NCI-H524 treated with DMSO at 0.1 percent for 48 hours (cell line): ENCODE measurements around the gene APLP2.
"Not testable (repeated sequence)": the region's sequence is repeated elsewhere in the genome, so short reads cannot be mapped to it uniquely, and the experiment has no call there.

ENCODE experiments used
- DNase-seq: peaks from one replicate; lab custom pipeline; 2025; lab: John Stamatoyannopoulos, UW

APLP2 gene

GRCh38 chr11:130174642-130175041 lies 104.9 kb downstream of the APLP2 start:
- no peak for DNase-seq

- no peak for DNase-seq
Observed at GRCh38 chr11:130175898-130176297, 106.2 kb downstream of the APLP2 start.

GRCh38 chr11:130177782-130178181 lies 108.1 kb downstream of the APLP2 start:
- DNase-seq, result no peak

- no peak for DNase-seq
Observed at GRCh38 chr11:130178441-130179339, 109.0 kb downstream of the APLP2 start.

- DNase-seq, result no peak
Observed at GRCh38 chr11:130179396-130180306, 110.0 kb downstream of the APLP2 start.

- no peak for DNase-seq
Observed at GRCh38 chr11:130180491-130180890, 110.8 kb downstream of the APLP2 start.

GRCh38 chr11:130180896-130181294 lies 111.2 kb downstream of the APLP2 start:
- DNase-seq, result no peak

- DNase-seq, result no peak
Observed at GRCh38 chr11:130181295-130182272, 111.9 kb downstream of the APLP2 start.

- no peak for DNase-seq
Observed at GRCh38 chr11:130183878-130184610, 114.3 kb downstream of the APLP2 start.

- DNase-seq, result no peak
Observed at GRCh38 chr11:130187096-130187495, 117.4 kb downstream of the APLP2 start.

GRCh38 chr11:130188047-130188446 lies 118.4 kb downstream of the APLP2 start:
- DNase-seq, result no peak

- DNase-seq, result no peak
Observed at GRCh38 chr11:130188585-130189347, 119.1 kb downstream of the APLP2 start.

GRCh38 chr11:130189492-130190210 lies 120.0 kb downstream of the APLP2 start:
- no peak for DNase-seq

- no peak for DNase-seq
Observed at GRCh38 chr11:130190371-130190881, 120.7 kb downstream of the APLP2 start.

GRCh38 chr11:130191896-130192295 lies 122.2 kb downstream of the APLP2 start:
- no peak for DNase-seq

- no peak for DNase-seq
Observed at GRCh38 chr11:130192845-130193267, 123.2 kb downstream of the APLP2 start.

GRCh38 chr11:130193551-130193950 lies 123.9 kb downstream of the APLP2 start:
- not testable (repeated sequence) for DNase-seq
